Liver (tissue), 9 donors: ENCODE measurements around the gene GDPD5. TPM values are rescaled to one million over a fixed set of nuclear protein-coding genes. Genes with fewer than 3 reads are reported as not detected.

Experiments
- DNase-seq: peaks from one replicate; pipeline ENCODE4 v3.0.0-alpha.2; 2017; ENCODE audit warnings: low spot score
- H3K27ac ChIP-seq, 2 donors: one replicate each; pipeline ENCODE4 v1.7.0; 2013; ENCODE audit warnings: inconsistent platforms in 2 of 2, low read length in 2 of 2, control low read depth in 1 of 2, low read depth in 1 of 2, mild to moderate bottlenecking in 1 of 2
- H3K27me3 ChIP-seq, 4 donors: one replicate each; pipeline versions ENCODE4 v1.6.1 to v1.7.0; 2013; ENCODE audit warnings: low read length in 3 of 4, inconsistent platforms in 1 of 4, mild to moderate bottlenecking in 1 of 4, moderate library complexity in 1 of 4; ENCODE audit not compliant: control insufficient read depth in 4 of 4, insufficient read depth in 4 of 4
- H3K36me3 ChIP-seq, 4 donors: one replicate each; pipeline versions ENCODE4 v1.6.1 to v1.7.0; 2013; ENCODE audit warnings: low read length in 3 of 4, mild to moderate bottlenecking in 3 of 4, low read depth in 1 of 4, moderate library complexity in 1 of 4; ENCODE audit not compliant: control insufficient read depth in 4 of 4, insufficient read depth in 3 of 4
- H3K4me1 ChIP-seq, 4 donors: one replicate each; pipeline versions ENCODE4 v1.6.1 to v1.7.0; 2013; ENCODE audit warnings: low read length in 3 of 4, mild to moderate bottlenecking in 3 of 4, moderate library complexity in 1 of 4; ENCODE audit not compliant: control insufficient read depth in 4 of 4, insufficient read depth in 4 of 4
- H3K4me3 ChIP-seq, 3 donors: one replicate each; pipeline versions ENCODE4 v1.6.1 to v1.7.0; 2013; ENCODE audit warnings: low read length in 3 of 3, control low read depth in 1 of 3, low read depth in 1 of 3, mild to moderate bottlenecking in 1 of 3
- H3K9ac ChIP-seq, 2 donors: one replicate each; pipeline ENCODE4 v1.7.0; 2013; ENCODE audit warnings: low read length in 2 of 2, mild to moderate bottlenecking in 2 of 2, moderate library complexity in 2 of 2, control low read depth in 1 of 2, low read depth in 1 of 2
- H3K9me3 ChIP-seq, 4 donors: one replicate each; pipeline versions ENCODE4 v1.6.1 to v1.7.0; 2013; ENCODE audit warnings: low read length in 3 of 4; ENCODE audit not compliant: control insufficient read depth in 4 of 4
- ATF3 ChIP-seq: IDR thresholded peaks from 2 replicates; pipeline ENCODE4 v1.6.1; 2016; ENCODE audit warnings: antibody characterized with exemption
- CTCF ChIP-seq: fragments of 150-350 bp; IDR thresholded peaks from 2 replicates; pipeline ENCODE4 v1.5.1; 2017; ENCODE audit warnings: improper control_type of control experiment, low read depth, low read length; ENCODE audit not compliant: missing input control
- EGR1 ChIP-seq, 2 donors: IDR thresholded peaks; 2 replicates each; pipeline ENCODE4 v1.6.1; 2016 to 2018; ENCODE audit warnings: antibody characterized with exemption in 2 of 2, low read depth in 2 of 2
- FOXA1 ChIP-seq: IDR thresholded peaks from 2 replicates; pipeline ENCODE4 v1.6.1; 2016; ENCODE audit warnings: antibody characterized with exemption
- FOXA2 ChIP-seq: IDR thresholded peaks from 2 replicates; pipeline ENCODE4 v1.6.1; 2016; ENCODE audit warnings: antibody characterized with exemption
- GABPA ChIP-seq, 2 donors: IDR thresholded peaks in 1 of 2; conservative IDR thresholded peaks in 1 of 2; 2 replicates each; pipeline ENCODE4 v1.6.1; 2016; ENCODE audit warnings: antibody characterized with exemption in 2 of 2, mild to moderate bottlenecking in 1 of 2, moderate library complexity in 1 of 2
- HNF4A ChIP-seq, 2 donors: conservative IDR thresholded peaks; 2 replicates each; pipeline ENCODE4 v1.6.1; 2016; ENCODE audit warnings: antibody characterized with exemption in 2 of 2, mild to moderate bottlenecking in 2 of 2
- HNF4G ChIP-seq: IDR thresholded peaks from 2 replicates; pipeline ENCODE4 v1.6.1; 2016; ENCODE audit warnings: antibody characterized with exemption
- JUND ChIP-seq, 2 donors: IDR thresholded peaks; 2 replicates each; pipeline ENCODE4 v1.6.1; 2016; ENCODE audit warnings: antibody characterized with exemption in 2 of 2
- MAX ChIP-seq: IDR thresholded peaks from 2 replicates; pipeline ENCODE4 v1.6.1; 2016; ENCODE audit warnings: antibody characterized with exemption
- NR2F2 ChIP-seq: IDR thresholded peaks from 2 replicates; pipeline ENCODE4 v1.6.1; 2016; ENCODE audit warnings: antibody characterized with exemption
- REST ChIP-seq: IDR thresholded peaks from 2 replicates; pipeline ENCODE4 v1.6.1; 2016; ENCODE audit warnings: antibody characterized with exemption, mild to moderate bottlenecking
- RXRA ChIP-seq, 2 donors: IDR thresholded peaks; 2 replicates each; pipeline ENCODE4 v1.6.1; 2017 to 2018; ENCODE audit warnings: antibody characterized with exemption in 2 of 2, mild to moderate bottlenecking in 1 of 2
- SP1 ChIP-seq: IDR thresholded peaks from 2 replicates; pipeline ENCODE4 v1.6.1; 2018; ENCODE audit warnings: antibody characterized with exemption, mild to moderate bottlenecking
- TAF1 ChIP-seq: conservative IDR thresholded peaks from 2 replicates; pipeline ENCODE4 v1.6.1; 2016; ENCODE audit warnings: antibody characterized with exemption, mild to moderate bottlenecking
- YY1 ChIP-seq: IDR thresholded peaks from 2 replicates; pipeline ENCODE4 v1.6.1; 2016; ENCODE audit warnings: antibody characterized with exemption, mild to moderate bottlenecking
- ZBTB33 ChIP-seq: IDR thresholded peaks from 2 replicates; pipeline ENCODE4 v1.6.1; 2016; ENCODE audit warnings: antibody characterized with exemption
- WGBS: extraction: QIAGEN DNeasy Blood & Tissue Kit; methylation state at CpG from one replicate; pipeline ENCODE4 v1.1.7; 2013; 5-methylcytosine and 5-hydroxymethylcytosine counted together
- polyA plus RNA-seq, 2 donors: library from polyadenylated mRNA; stranded (reverse) in 1 of 2; unstranded in 1 of 2; fragments of 200-250 nt in 1 of 2; fragments of >200 nt in 1 of 2; fragmentation: Nextera tagmentation in 1 of 2; extraction: Ambion mirVana in 1 of 2; gene quantifications; one replicate each; pipeline versions ENCODE4 v1.2.1 to v1.2.3, GENCODE V29; 2013 to 2015
- total RNA-seq, 2 donors: library from RNA; depleted of rRNA; stranded (reverse); fragments of >200 nt; gene quantifications; one replicate each; pipeline ENCODE4 v1.2.3, GENCODE V29; 2014
- donor health status: healthy.
- donor health status: healthy.
- donor health status: healthy.
- donor health status: healthy.
- donor health status: healthy.

The GDPD5 gene
- total and polyA plus RNA-seq, 4 donors = 3.0 to 22.8 (median 4.2) TPM

GRCh38 chr11:75480185-75481175 is 45.3 kb downstream of the GDPD5 start:
- Histone ChIP-seq H3K9me3 (no peaks in the 10 kb centered on the region), H3K9ac (no peak overlapping the region), H3K4me3 (no peak overlapping the region), H3K27ac (no peak overlapping the region), H3K36me3 (no peaks in the 10 kb centered on the region), H3K4me1 (peaks cover 3 to 40% (median 20%) of the 10 kb centered on the region in 4 donors), H3K27me3 (no peaks in the 10 kb centered on the region)
- 87% methylated on average over 10 of the region's 10 CpGs for WGBS
- no peak for TF ChIP-seq FOXA1
- TF ChIP-seq GABPA (IDR thresholded peaks at IDR 0.05 in 1 of 2, conservative IDR thresholded peaks at IDR 0.05 in 1 of 2) = no peak
- no peak for TF ChIP-seq MAX
- no peak for TF ChIP-seq RXRA (IDR thresholded peaks at IDR 0.05)
- TF ChIP-seq FOXA2 = no peak
- no peak for TF ChIP-seq SP1
- TF ChIP-seq NR2F2 = no peak
- no peak for TF ChIP-seq JUND (IDR thresholded peaks at IDR 0.05)
- TF ChIP-seq REST = no peak
- TF ChIP-seq HNF4A (conservative IDR thresholded peaks at IDR 0.05) = no peak
- TF ChIP-seq YY1 = no peak
- TF ChIP-seq ATF3 = no peak
- TF ChIP-seq HNF4G = no peak
- no peak for TF ChIP-seq EGR1 (IDR thresholded peaks at IDR 0.05; ENCODE audit: low read depth in 2 of 2)
- TF ChIP-seq CTCF = no peak
- TF ChIP-seq ZBTB33 = no peak
- TF ChIP-seq TAF1 = no peak
- no peak for DNase-seq
